Activated T-helper 17 cell treated with anti-CD3 and anti-CD28 coated beads, Interleukin-2, amount 50 U/mL, for 72 hours (primary cell): ENCODE results near the gene SMARCE1. TPM values are rescaled to one million over a fixed set of nuclear protein-coding genes. Genes with fewer than 3 reads are reported as not detected.

Experiments used
- total RNA-seq, 2 donors: library from RNA; stranded (reverse); gene quantifications; one replicate each; pipeline ENCODE4 v1.2.3, GENCODE V29; 2022

SMARCE1 gene
- total RNA-seq, 2 donors from 2014 or later = 82.1 to 85.5 TPM

Other genes with a start within 250 kb of the SMARCE1 start
- 100 to 1,000 TPM; 230 to 257 TPM for gene TOP2A, start 229.9 kb downstream of the SMARCE1 start, total RNA-seq
- 10 to 100 TPM in 1 of 2 donors, 1 to 10 TPM in 1; 5.3 to 33.8 TPM for gene IGFBP4, start 204.4 kb downstream of the SMARCE1 start, total RNA-seq
- 10 to 100 TPM in 1 of 2 donors, 1 to 10 TPM in 1; 8.8 to 19.8 TPM for gene TNS4, start 146.2 kb downstream of the SMARCE1 start, total RNA-seq
- gene CCR7, start 82.3 kb downstream of the SMARCE1 start, total RNA-seq = 100 to 1,000 TPM; 140 to 304 TPM
- not detected for gene KRT222, start 17.4 kb upstream of the SMARCE1 start, total RNA-seq
- not detected for gene KRT24, start 55.9 kb upstream of the SMARCE1 start, total RNA-seq
- gene KRT25, start 107.5 kb upstream of the SMARCE1 start, total RNA-seq = not detected
- not detected for gene KRT26, start 124.4 kb upstream of the SMARCE1 start, total RNA-seq
- gene KRT27, start 134.7 kb upstream of the SMARCE1 start, total RNA-seq = not detected
- not detected for gene KRT28, start 152.1 kb upstream of the SMARCE1 start, total RNA-seq
- 10 to 100 TPM; 29.0 to 45.9 TPM for gene KRT10, start 174.8 kb upstream of the SMARCE1 start, total RNA-seq
- gene KRT12, start 219.4 kb upstream of the SMARCE1 start, total RNA-seq = not detected
- not detected for gene KRT20, start 237.4 kb upstream of the SMARCE1 start, total RNA-seq